ENCODE results near the gene EFCAB6.

EFCAB6 gene

GRCh38 chr22:43546186-43546585, 265.9 kb downstream of the EFCAB6 start:
- Mint-ChIP-seq H3K9me3 (no peaks in the 10 kb centered on the region), H3K36me3 (no peaks in the 10 kb centered on the region), H3K4me3 (no peak overlapping the region), H3K27me3 (peaks cover 1% of the 10 kb centered on the region), H3K4me1 (no peaks in the 10 kb centered on the region), H3K27ac (no peak overlapping the region)

GRCh38 chr22:43544289-43544673, 267.8 kb downstream of the EFCAB6 start:
- no peaks in the 10 kb centered on the region for H3K9me3 Mint-ChIP-seq
- H3K4me3 Mint-ChIP-seq = no peak overlapping the region
- H3K27ac Mint-ChIP-seq = no peak overlapping the region
- peaks cover 1% of the 10 kb centered on the region for H3K27me3 Mint-ChIP-seq
- H3K36me3 Mint-ChIP-seq = no peaks in the 10 kb centered on the region
- no peaks in the 10 kb centered on the region for H3K4me1 Mint-ChIP-seq

DNA sequence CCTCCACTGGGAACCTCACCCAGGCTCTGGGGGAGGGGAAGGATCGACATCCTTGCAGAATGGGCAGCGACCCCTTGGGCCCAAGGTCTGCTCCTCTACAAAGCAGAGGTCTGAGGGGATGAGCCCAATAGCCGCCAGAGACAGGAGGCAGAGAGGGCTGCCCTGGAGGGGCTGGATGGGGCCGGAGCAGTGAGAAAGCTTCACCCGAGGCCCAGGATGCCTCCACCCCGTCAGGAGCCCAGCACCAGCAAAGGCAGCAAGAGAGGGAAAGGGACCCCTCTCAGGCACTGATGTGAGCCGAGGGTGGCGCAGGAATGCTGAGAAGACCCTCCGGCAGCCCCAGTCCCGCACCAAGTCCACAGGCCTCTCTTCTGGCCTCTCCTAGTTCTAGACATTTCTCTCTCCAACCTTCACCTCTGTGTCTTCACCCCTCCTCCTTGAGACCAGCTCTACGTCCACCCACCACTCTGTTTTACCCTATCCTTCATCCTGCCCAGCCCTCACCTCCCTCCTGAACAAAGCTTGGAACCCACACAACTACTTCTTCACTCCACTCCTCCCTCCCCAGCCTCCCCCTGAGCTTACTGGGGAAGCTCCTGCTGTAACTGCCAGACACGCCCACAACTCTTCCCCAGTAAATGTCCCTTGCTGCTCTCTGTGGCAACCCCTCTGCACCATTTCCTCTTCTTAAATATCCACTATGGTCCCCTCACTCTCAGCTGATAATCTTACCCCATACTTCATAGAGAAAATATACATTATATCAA, 268.4 kb downstream of the EFCAB6 start:
- Mint-ChIP-seq H3K27ac (no peak overlapping the region), H3K4me3 (no peak overlapping the region), H3K36me3 (no peaks in the 10 kb centered on the region), H3K4me1 (no peaks in the 10 kb centered on the region), H3K27me3 (peaks cover 1% of the 10 kb centered on the region), H3K9me3 (no peaks in the 10 kb centered on the region)

- H3K27me3 Mint-ChIP-seq = peaks cover 1% of the 10 kb centered on the region
These were observed 269.2 kb downstream of the EFCAB6 start for GRCh38 chr22:43542681-43543521.

GRCh38 chr22:43541462-43542407, 270.4 kb downstream of the EFCAB6 start:
- no peaks in the 10 kb centered on the region for H3K9me3 Mint-ChIP-seq
- no peak overlapping the region for H3K4me3 Mint-ChIP-seq
- H3K36me3 Mint-ChIP-seq = no peaks in the 10 kb centered on the region
- H3K27ac Mint-ChIP-seq = no peak overlapping the region
- H3K4me1 Mint-ChIP-seq = no peaks in the 10 kb centered on the region
- H3K27me3 Mint-ChIP-seq = peaks cover 1% of the 10 kb centered on the region

More at GRCh38 chr22:43542681-43543521, 269.2 kb downstream of the EFCAB6 start:
- no peaks in the 10 kb centered on the region for H3K9me3 Mint-ChIP-seq
- no peak overlapping the region for H3K4me3 Mint-ChIP-seq
- no peaks in the 10 kb centered on the region for H3K36me3 Mint-ChIP-seq
- no peaks in the 10 kb centered on the region for H3K4me1 Mint-ChIP-seq
- peak overlapping the region; percentile 41 for H3K27ac Mint-ChIP-seq

- no peaks in the 10 kb centered on the region for H3K9me3 Mint-ChIP-seq
- H3K27ac Mint-ChIP-seq = no peak overlapping the region
- H3K36me3 Mint-ChIP-seq = no peaks in the 10 kb centered on the region
These were observed 271.1 kb downstream of the EFCAB6 start for GRCh38 chr22:43541022-43541421.

GRCh38 chr22:43540529-43540923, 271.6 kb downstream of the EFCAB6 start:
- no peaks in the 10 kb centered on the region for H3K4me1 Mint-ChIP-seq
- H3K4me3 Mint-ChIP-seq = no peak overlapping the region
- no peak overlapping the region for H3K27ac Mint-ChIP-seq
- no peaks in the 10 kb centered on the region for H3K9me3 Mint-ChIP-seq
- H3K27me3 Mint-ChIP-seq = peaks cover 1% of the 10 kb centered on the region
- no peaks in the 10 kb centered on the region for H3K36me3 Mint-ChIP-seq

More at GRCh38 chr22:43541022-43541421, 271.1 kb downstream of the EFCAB6 start:
- Mint-ChIP-seq H3K4me3 (no peak overlapping the region), H3K27me3 (peaks cover 1% of the 10 kb centered on the region), H3K4me1 (no peaks in the 10 kb centered on the region)

- H3K27me3 Mint-ChIP-seq = peaks cover 1% of the 10 kb centered on the region
- H3K36me3 Mint-ChIP-seq = no peaks in the 10 kb centered on the region
- no peak overlapping the region for H3K27ac Mint-ChIP-seq
- no peak overlapping the region for H3K4me3 Mint-ChIP-seq
- H3K9me3 Mint-ChIP-seq = no peaks in the 10 kb centered on the region
- H3K4me1 Mint-ChIP-seq = no peaks in the 10 kb centered on the region
These were observed 272.3 kb downstream of the EFCAB6 start for GRCh38 chr22:43539572-43540528.

GRCh38 chr22:43537019-43537585, 275.0 kb downstream of the EFCAB6 start:
- no peak overlapping the region for H3K27ac Mint-ChIP-seq
- H3K27me3 Mint-ChIP-seq = no peaks in the 10 kb centered on the region
- no peak overlapping the region for H3K4me3 Mint-ChIP-seq
- H3K36me3 Mint-ChIP-seq = no peaks in the 10 kb centered on the region
- no peaks in the 10 kb centered on the region for H3K9me3 Mint-ChIP-seq
- no peaks in the 10 kb centered on the region for H3K4me1 Mint-ChIP-seq

DNA sequence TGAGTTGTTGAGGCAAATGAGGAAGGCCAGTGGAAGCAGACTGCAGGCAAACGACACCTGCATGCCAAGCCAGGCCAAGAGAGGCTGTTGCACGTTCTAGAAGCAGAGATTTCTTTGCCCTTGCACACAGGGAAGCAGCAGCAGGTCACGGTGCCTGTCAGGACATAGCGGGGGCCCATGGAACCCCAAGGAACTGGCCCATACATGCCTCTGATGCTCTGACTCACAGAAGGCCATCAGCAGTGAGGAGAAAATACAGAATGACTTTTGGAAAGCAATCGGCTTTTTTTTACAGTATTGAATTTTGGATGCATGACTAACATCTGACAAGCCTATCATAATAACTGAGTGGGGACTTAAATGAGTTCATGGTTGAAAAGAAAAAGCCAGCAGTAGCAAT, 276.4 kb downstream of the EFCAB6 start:
- H3K36me3 Mint-ChIP-seq = no peaks in the 10 kb centered on the region
- H3K27ac Mint-ChIP-seq = no peak overlapping the region
- H3K9me3 Mint-ChIP-seq = no peaks in the 10 kb centered on the region
- no peak overlapping the region for H3K4me3 Mint-ChIP-seq
- no peaks in the 10 kb centered on the region for H3K4me1 Mint-ChIP-seq
- no peaks in the 10 kb centered on the region for H3K27me3 Mint-ChIP-seq

DNA sequence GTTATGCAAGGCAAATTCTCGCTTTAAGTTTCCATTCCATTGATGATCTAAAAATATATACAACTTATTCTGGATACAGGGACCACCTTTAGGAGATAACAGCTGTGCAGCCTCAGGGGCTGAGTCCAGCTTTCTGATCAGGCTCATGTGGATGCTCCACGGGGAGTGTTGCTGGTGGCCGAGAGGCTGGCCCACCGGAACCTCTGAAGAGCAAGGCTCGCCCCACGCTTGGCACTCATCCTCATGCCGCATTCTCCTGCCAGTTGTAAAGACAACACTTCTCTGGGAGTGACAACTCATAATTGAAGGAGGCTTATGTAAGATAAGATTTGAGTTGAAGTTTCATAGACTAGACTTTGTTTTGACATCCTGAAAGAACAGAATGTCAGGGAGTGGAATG, 276.8 kb downstream of the EFCAB6 start:
- Mint-ChIP-seq H3K27ac (no peak overlapping the region), H3K4me3 (no peak overlapping the region), H3K27me3 (no peaks in the 10 kb centered on the region), H3K36me3 (no peaks in the 10 kb centered on the region), H3K9me3 (no peaks in the 10 kb centered on the region), H3K4me1 (no peaks in the 10 kb centered on the region)

DNA sequence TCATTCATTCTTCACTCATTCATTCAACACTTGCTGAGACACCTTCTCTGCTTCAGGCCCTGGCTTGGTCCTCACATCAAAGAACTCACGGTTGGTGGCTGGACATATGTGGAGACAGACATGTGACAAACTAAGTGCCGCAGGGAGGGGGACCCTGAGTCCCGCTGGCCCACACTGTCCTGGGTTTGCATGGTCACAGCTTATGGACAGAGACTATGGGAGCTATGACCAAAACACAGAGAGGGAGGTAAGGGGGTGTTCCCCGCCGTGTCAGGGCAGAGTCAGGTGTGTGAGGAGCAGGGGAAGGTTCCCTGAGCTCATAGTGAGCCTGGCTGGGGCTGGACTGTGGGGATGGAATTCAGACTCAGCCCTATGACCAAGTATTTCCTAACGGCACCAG, 277.2 kb downstream of the EFCAB6 start:
- no peaks in the 10 kb centered on the region for H3K4me1 Mint-ChIP-seq
- no peak overlapping the region for H3K4me3 Mint-ChIP-seq
- H3K36me3 Mint-ChIP-seq = no peaks in the 10 kb centered on the region
- no peaks in the 10 kb centered on the region for H3K27me3 Mint-ChIP-seq
- no peak overlapping the region for H3K27ac Mint-ChIP-seq
- H3K9me3 Mint-ChIP-seq = no peaks in the 10 kb centered on the region

DNA sequence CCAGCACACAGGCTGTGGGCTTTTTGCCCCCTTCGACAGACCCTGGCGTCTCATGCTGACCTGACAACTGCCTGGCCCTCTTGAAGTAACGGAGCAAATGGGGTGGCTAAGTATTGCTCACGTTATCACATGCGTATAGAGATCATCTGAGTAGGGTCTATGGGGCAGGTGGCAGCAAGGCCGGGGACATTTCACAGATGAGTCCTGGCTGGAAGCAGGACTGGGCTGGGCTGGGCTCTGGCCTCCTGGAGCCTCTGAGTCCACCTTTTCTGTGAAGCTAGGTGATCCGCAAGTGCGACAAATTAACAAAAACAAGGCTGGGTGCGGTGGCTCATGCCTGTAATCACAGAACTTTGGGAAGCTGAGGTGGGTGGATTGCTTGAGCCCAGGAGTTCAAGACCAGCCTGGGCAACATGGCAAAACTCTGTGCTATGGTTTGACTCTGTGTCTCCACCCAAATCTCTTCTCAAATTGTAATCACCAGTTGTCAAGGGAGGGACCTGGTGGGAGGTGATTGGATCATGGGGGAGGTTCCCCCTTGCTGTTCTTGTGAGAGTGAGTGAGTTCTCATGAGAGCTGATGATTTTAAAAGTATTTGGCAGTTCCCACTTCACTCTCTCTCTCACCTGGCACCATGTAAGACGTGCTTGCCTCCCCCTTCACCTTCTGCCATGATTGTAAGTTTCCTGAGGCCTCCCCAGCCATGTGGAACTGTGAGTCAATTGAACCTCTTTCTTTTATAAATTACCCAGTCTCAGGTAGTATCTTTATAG, 278.3 kb downstream of the EFCAB6 start:
- Mint-ChIP-seq H3K4me1 (no peaks in the 10 kb centered on the region), H3K27me3 (no peaks in the 10 kb centered on the region), H3K36me3 (no peaks in the 10 kb centered on the region), H3K27ac (no peak overlapping the region), H3K4me3 (no peak overlapping the region), H3K9me3 (no peaks in the 10 kb centered on the region)

- H3K4me1 Mint-ChIP-seq = no peaks in the 10 kb centered on the region
- no peaks in the 10 kb centered on the region for H3K9me3 Mint-ChIP-seq
- no peaks in the 10 kb centered on the region for H3K27me3 Mint-ChIP-seq
- no peaks in the 10 kb centered on the region for H3K36me3 Mint-ChIP-seq
- no peak overlapping the region for H3K4me3 Mint-ChIP-seq
- H3K27ac Mint-ChIP-seq = no peak overlapping the region
These were observed 279.0 kb downstream of the EFCAB6 start for GRCh38 chr22:43533156-43533530.
